Kidney (tissue), 14 donors: ENCODE measurements around the gene RNASE8. TPM values are rescaled to one million over a fixed set of nuclear protein-coding genes. Genes with fewer than 3 reads are reported as not detected.

Experiments used
- DNase-seq, 5 donors: peaks; one replicate each; pipeline ENCODE4 v3.0.0-alpha.2; 2013 to 2020
- FAIRE-seq: peaks from 2 replicates; lab custom pipeline; 2012; peaks lifted over from hg19 to GRCh38; lab: Jason Lieb, UNC
- H3K27ac ChIP-seq, 2 donors: one replicate each; pipeline ENCODE4 v1.7.0; 2013; ENCODE audit warnings: low read depth in 2 of 2, low read length in 2 of 2, inconsistent platforms in 1 of 2
- H3K27me3 ChIP-seq: one replicate; pipeline ENCODE4 v1.7.1; 2013; ENCODE audit warnings: low read length, inconsistent platforms; ENCODE audit not compliant: control insufficient read depth, insufficient read depth
- H3K36me3 ChIP-seq, 3 donors: one replicate each; pipeline versions ENCODE4 v1.7.0 to v1.7.1; 2013; ENCODE audit warnings: low read length in 3 of 3, control low read depth in 1 of 3, inconsistent platforms in 1 of 3; ENCODE audit not compliant: insufficient read depth in 3 of 3, control insufficient read depth in 2 of 3
- H3K4me1 ChIP-seq, 3 donors: one replicate each; pipeline versions ENCODE4 v1.7.0 to v1.7.1; 2013; ENCODE audit warnings: low read length in 3 of 3, inconsistent platforms in 1 of 3, low read depth in 1 of 3; ENCODE audit not compliant: control insufficient read depth in 2 of 3, insufficient read depth in 2 of 3
- H3K4me3 ChIP-seq, 3 donors: one replicate each; pipeline versions ENCODE4 v1.7.0 to v1.8.1; 2013; ENCODE audit warnings: low read length in 3 of 3, control low read depth in 1 of 3, inconsistent platforms in 1 of 3
- H3K9ac ChIP-seq, 3 donors: one replicate each; pipeline versions ENCODE4 v1.7.0 to v1.7.1; 2013; ENCODE audit warnings: low read length in 3 of 3, control low read depth in 1 of 3, inconsistent platforms in 1 of 3
- H3K9me3 ChIP-seq, 3 donors: one replicate each; pipeline versions ENCODE4 v1.7.0 to v1.7.1; 2013; ENCODE audit warnings: low read length in 3 of 3, control low read depth in 1 of 3, inconsistent platforms in 1 of 3; ENCODE audit not compliant: control insufficient read depth in 2 of 3, insufficient read depth in 1 of 3
- CTCF ChIP-seq: IDR thresholded peaks from 3 replicates; pipeline ENCODE4 v1.5.1; 2012; ENCODE audit warnings: mild to moderate bottlenecking, moderate library complexity, borderline replicate concordance; ENCODE audit not compliant: insufficient read depth; ENCODE audit errors: extremely low read depth
- intact Hi-C: fragments of 100-400 bp; cut with DNase I; formaldehyde crosslinking; loops from one replicate; pipeline ENCODE4 v1.11.1; 2022
- polyA plus RNA-seq: library from polyadenylated mRNA; stranded (reverse); fragments of 350-450 nt; fragmentation: Illumina TruSeq; extraction: RNeasy Lipid Tissue Mini Kit (QIAGEN cat#74804); gene quantifications from one replicate; pipeline ENCODE4 v1.2.3, GENCODE V29; 2014; ENCODE audit warnings: low read depth, low replicate concordance; ENCODE audit not compliant: insufficient read depth
- total RNA-seq: library from RNA; stranded (reverse); fragmentation: NEBNext Ultra II Directional; extraction: Animal tissue kit (Norgen Biotek cat#: 25700); gene quantifications from one replicate; pipeline ENCODE4 v1.2.1, GENCODE V29; 2021
- donor health status: control.
- donor health status: control.
- donor health status: control.
- donor health status: control.
- donor health status: control.
- donor health status: DM: yes; HTN: yes; CAD: no.
- donor health status: Normal renal cell carcinoma (clear cell type).

Gene RNASE8
- total and polyA plus RNA-seq, 2 donors from 2014 or later, result not detected

GRCh38 chr14:21103411-21103709 is 45.7 kb downstream of the RNASE8 start:
- H3K4me1 ChIP-seq, result peaks cover 9 to 40% (median 30%) of the 10 kb centered on the region in 3 donors
- no peaks in the 10 kb centered on the region for H3K36me3 ChIP-seq
- H3K27me3 ChIP-seq, result no peaks in the 10 kb centered on the region
- peak overlapping the region in 2 of 3 donors; percentile 64 to 95 for H3K9ac ChIP-seq
- no peaks in the 10 kb centered on the region for H3K9me3 ChIP-seq
- intact Hi-C loops, result no loop called here
- DNase-seq (no peak), FAIRE-seq (no peak)
- peak overlapping the region; percentile 62 to 87 (median 84) for H3K4me3 ChIP-seq
- TF ChIP-seq CTCF, result no peak
- H3K27ac ChIP-seq, result peak overlapping the region; percentile 98 to 99

- Histone ChIP-seq H3K27me3 (no peaks in the 10 kb centered on the region), H3K36me3 (no peaks in the 10 kb centered on the region), H3K9ac (peak overlapping the region; percentile 65 to 95 (median 89)), H3K4me3 (peak overlapping the region; percentile 81 to 87 (median 84)), H3K27ac (peak overlapping the region; percentile 98 to 99), H3K9me3 (no peaks in the 10 kb centered on the region), H3K4me1 (peaks cover 9 to 39% (median 30%) of the 10 kb centered on the region in 3 donors)
- intact Hi-C loops, result no loop called here
- peak; percentile 84 for TF ChIP-seq CTCF
- DNase-seq (peak; percentile 96 to 99 (median 98)), FAIRE-seq (no peak)
Observed at GRCh38 chr14:21103710-21104447, 46.3 kb downstream of the RNASE8 start.

GRCh38 chr14:21104448-21105060 is 46.9 kb downstream of the RNASE8 start:
- intact Hi-C loops, result no loop called here
- FAIRE-seq, result no peak

More at GRCh38 chr14:21104448-21105060, 46.9 kb downstream of the RNASE8 start:
- Histone ChIP-seq H3K27ac (peak overlapping the region; percentile 98 to 99), H3K4me1 (peaks cover 6 to 33% (median 27%) of the 10 kb centered on the region in 3 donors), H3K9me3 (no peaks in the 10 kb centered on the region), H3K4me3 (peak overlapping the region; percentile 81 to 87 (median 84)), H3K9ac (peak overlapping the region; percentile 65 to 95 (median 89)), H3K27me3 (no peaks in the 10 kb centered on the region), H3K36me3 (no peaks in the 10 kb centered on the region)
- TF ChIP-seq CTCF, result peak; percentile 97
- peak; percentile 83 to 92 (median 90) for DNase-seq
